SIG-M5 treated with dmso at 0.1 percent for 504 hours (cell line): ENCODE results near the gene OR5K2.

Experiments
- DNase-seq: peaks from one replicate; lab custom pipeline; 2025; ENCODE audit not compliant: unreplicated experiment; lab: John Stamatoyannopoulos, UW

OR5K2 gene

GRCh38 chr3:98521897-98522543, 24.5 kb downstream of the OR5K2 start:
- peak; percentile 51 for DNase-seq

GRCh38 chr3:98522544-98523281, 25.2 kb downstream of the OR5K2 start, which contains the start of gene CLDND1:
TSS of gene CLDND1 (minus strand) at chr3:98522902. CDS start at chr3:98521424, 1,478 bp downstream.
- DNase-seq = peak; percentile 97

GRCh38 chr3:98525494-98525893, 28.0 kb downstream of the OR5K2 start:
- no peak for DNase-seq

- no peak for DNase-seq
These were observed 31.2 kb downstream of the OR5K2 start for GRCh38 chr3:98528474-98529346.

GRCh38 chr3:98529856-98530459, 32.5 kb downstream of the OR5K2 start:
- no peak for DNase-seq

GRCh38 chr3:98530676-98531075, 33.2 kb downstream of the OR5K2 start:
- DNase-seq = no peak

GRCh38 chr3:98531622-98532274, 34.3 kb downstream of the OR5K2 start, which contains the start of gene GPR15:
TSS of gene GPR15 (plus strand) at chr3:98531978. CDS start at chr3:98532034, 56 bp downstream.
- DNase-seq = no peak

GRCh38 chr3:98532275-98532637, 34.8 kb downstream of the OR5K2 start:
- no peak for DNase-seq

GRCh38 chr3:98532709-98533571, 35.5 kb downstream of the OR5K2 start:
- DNase-seq = no peak

GRCh38 chr3:98534168-98534567, 36.7 kb downstream of the OR5K2 start:
- no peak for DNase-seq

- DNase-seq = no peak
These were observed 37.3 kb downstream of the OR5K2 start for GRCh38 chr3:98534734-98535133.

GRCh38 chr3:98536456-98537017, 39.1 kb downstream of the OR5K2 start:
- DNase-seq = no peak

GRCh38 chr3:98540346-98540745, 42.9 kb downstream of the OR5K2 start:
- no peak for DNase-seq

- no peak for DNase-seq
These were observed 44.2 kb downstream of the OR5K2 start for GRCh38 chr3:98541695-98542094.

- no peak for DNase-seq
These were observed 45.1 kb downstream of the OR5K2 start for GRCh38 chr3:98542623-98543022.

GRCh38 chr3:98545940-98546339, 48.5 kb downstream of the OR5K2 start:
- no peak for DNase-seq
